RWPE2 (cell line): ENCODE results near the gene ZNF700.
"Not testable (repeated sequence)": the region's sequence is repeated elsewhere in the genome, so short reads cannot be mapped to it uniquely, and the experiment has no call there.

Experiments
- ATAC-seq: fragments of 200-7000 bp; cut with Tn5 transposase; 3 replicates; pipeline ENCODE4 v1.9.1; 2021; ENCODE audit warnings: low read depth
- DNase-seq: peaks from one replicate; pipeline ENCODE4 v3.0.0-alpha.2; 2020; ENCODE audit warnings: low spot score
- H3K27ac ChIP-seq: fragments of 450-650 bp; 2 replicates; pipeline ENCODE4 v1.5.1; 2017; ENCODE audit warnings: mild to moderate bottlenecking; ENCODE audit not compliant: poor library complexity, severe bottlenecking
- H3K27me3 ChIP-seq: fragments of 250-450 bp; sonication (Bioruptor Pico); 2 replicates; pipeline ENCODE4 v1.5.1; 2021; ENCODE audit warnings: mild to moderate bottlenecking, moderate library complexity; ENCODE audit not compliant: insufficient read depth, poor library complexity, severe bottlenecking
- H3K36me3 ChIP-seq: fragments of 250-450 bp; sonication (Bioruptor Pico); 2 replicates; pipeline ENCODE4 v1.5.1; 2020; ENCODE audit warnings: low read depth, mild to moderate bottlenecking, moderate library complexity
- H3K4me1 ChIP-seq: fragments of 250-450 bp; sonication (Bioruptor Pico); 2 replicates; pipeline ENCODE4 v1.5.1; 2021; ENCODE audit warnings: mild to moderate bottlenecking, moderate library complexity; ENCODE audit not compliant: insufficient read depth, poor library complexity, severe bottlenecking
- H3K4me3 ChIP-seq: fragments of 250-450 bp; sonication (Bioruptor Pico); 2 replicates; pipeline ENCODE4 v1.5.1; 2021; ENCODE audit warnings: mild to moderate bottlenecking, moderate library complexity; ENCODE audit not compliant: severe bottlenecking
- H3K9me3 ChIP-seq: fragments of 250-450 bp; sonication (Bioruptor Pico); 2 replicates; pipeline ENCODE4 v1.5.1; 2021; ENCODE audit warnings: mild to moderate bottlenecking, moderate library complexity; ENCODE audit not compliant: severe bottlenecking
- TF ChIP-seq, protein P1 (sequence below): fragments of 450-650 bp; IDR thresholded peaks from one replicate; pipeline ENCODE4 v1.5.1; 2017; ENCODE audit warnings: mild to moderate bottlenecking, moderate library complexity; ENCODE audit not compliant: poor library complexity, severe bottlenecking

Gene ZNF700

DNA sequence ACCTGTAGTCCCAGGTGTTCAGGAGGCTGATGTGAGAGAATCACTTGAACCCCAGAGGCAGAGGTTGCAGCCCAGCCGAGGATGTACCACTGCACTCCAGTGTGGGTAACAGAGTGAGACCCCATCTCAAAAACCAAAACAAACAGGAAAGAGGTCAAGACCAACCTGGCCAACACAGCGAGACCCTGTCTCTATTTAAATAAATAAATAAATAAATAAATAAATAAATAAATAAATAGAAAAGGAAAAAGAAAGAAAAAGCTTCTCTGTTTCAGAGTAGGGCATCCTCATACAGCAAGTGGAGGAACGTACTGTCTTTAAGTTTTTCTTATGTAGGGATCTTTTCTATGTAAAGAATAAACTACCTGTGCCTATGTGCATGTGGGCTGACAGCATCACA lies 2.3 kb downstream of the ZNF700 start:
- Histone ChIP-seq H3K27me3 (no peaks in the 10 kb centered on the region), H3K36me3 (peaks cover 37% of the 10 kb centered on the region), H3K4me1 (peaks cover 3% of the 10 kb centered on the region), H3K9me3 (peaks cover 2% of the 10 kb centered on the region), H3K4me3 (no peak overlapping the region), H3K27ac (no peak overlapping the region)
- DNase-seq = no peak
- ATAC-seq = no peak
- TF ChIP-seq, protein P1, sequence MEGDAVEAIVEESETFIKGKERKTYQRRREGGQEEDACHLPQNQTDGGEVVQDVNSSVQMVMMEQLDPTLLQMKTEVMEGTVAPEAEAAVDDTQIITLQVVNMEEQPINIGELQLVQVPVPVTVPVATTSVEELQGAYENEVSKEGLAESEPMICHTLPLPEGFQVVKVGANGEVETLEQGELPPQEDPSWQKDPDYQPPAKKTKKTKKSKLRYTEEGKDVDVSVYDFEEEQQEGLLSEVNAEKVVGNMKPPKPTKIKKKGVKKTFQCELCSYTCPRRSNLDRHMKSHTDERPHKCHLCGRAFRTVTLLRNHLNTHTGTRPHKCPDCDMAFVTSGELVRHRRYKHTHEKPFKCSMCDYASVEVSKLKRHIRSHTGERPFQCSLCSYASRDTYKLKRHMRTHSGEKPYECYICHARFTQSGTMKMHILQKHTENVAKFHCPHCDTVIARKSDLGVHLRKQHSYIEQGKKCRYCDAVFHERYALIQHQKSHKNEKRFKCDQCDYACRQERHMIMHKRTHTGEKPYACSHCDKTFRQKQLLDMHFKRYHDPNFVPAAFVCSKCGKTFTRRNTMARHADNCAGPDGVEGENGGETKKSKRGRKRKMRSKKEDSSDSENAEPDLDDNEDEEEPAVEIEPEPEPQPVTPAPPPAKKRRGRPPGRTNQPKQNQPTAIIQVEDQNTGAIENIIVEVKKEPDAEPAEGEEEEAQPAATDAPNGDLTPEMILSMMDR = no peak

DNA sequence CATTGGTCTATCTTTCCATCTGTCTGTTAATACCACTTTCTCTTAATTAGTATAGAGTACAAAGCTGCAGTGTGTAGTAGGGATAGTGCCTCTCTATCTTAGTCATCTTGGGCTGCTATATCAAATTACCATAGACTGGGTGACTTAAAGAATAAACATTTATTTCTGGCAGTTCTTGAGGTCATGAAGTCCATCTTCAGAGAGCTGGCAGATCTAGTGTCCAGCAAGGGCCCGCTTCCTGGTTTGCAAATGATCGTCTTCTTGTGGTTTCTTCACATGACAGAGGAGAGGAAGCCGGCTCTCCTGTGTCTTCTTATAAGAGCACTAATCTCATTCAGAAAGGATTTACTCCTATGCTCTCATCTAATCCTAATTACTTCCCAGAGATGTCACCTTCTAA lies 6.1 kb downstream of the ZNF700 start:
- H3K27ac ChIP-seq = no peak overlapping the region
- TF ChIP-seq, protein P1 = no peak
- no peak for ATAC-seq
- no peak overlapping the region for H3K4me3 ChIP-seq
- no peaks in the 10 kb centered on the region for H3K27me3 ChIP-seq
- H3K9me3 ChIP-seq = peaks cover 10% of the 10 kb centered on the region
- peaks cover 50% of the 10 kb centered on the region for H3K36me3 ChIP-seq
- DNase-seq = no peak
- peaks cover 3% of the 10 kb centered on the region for H3K4me1 ChIP-seq

DNA sequence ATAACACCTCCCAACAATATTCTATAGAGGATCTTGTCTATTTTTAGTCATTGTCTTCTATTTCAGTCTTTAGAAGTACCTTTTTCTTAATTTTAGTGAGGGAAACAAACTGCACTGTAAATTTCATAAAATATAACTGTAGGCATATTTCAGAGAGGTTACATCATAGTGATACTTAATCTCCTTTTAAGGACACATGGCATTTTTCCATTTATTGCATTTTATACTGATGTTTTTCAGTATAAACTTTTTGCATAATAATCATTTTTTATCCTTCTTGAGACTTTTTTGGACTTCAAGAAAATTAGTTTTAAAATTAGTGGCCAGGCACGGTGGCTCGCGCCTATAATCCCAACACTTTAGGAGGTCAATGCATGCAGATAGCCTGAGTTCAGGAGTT lies 6.6 kb downstream of the ZNF700 start:
- Histone ChIP-seq H3K36me3 (peaks cover 47% of the 10 kb centered on the region), H3K9me3 (peaks cover 10% of the 10 kb centered on the region)
- ATAC-seq = no peak

DNA sequence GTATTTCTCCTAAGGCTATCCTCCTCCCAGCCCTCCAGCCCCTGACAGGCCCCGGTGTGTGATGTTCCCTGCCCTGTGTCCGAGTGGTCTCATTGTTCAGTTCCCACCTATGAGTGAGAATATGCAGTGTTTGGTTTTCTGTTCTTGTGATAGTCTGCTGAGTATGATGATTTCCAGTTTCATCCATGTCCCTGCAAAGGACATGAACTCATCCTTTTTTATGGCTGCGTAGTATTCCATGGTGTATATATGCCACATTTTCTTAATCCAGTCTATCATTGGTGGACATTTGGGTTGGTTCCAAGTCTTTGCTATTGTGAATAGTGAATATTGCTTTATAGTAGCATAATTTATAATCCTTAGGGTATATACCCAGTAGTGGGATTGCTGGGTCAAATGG lies 10.9 kb downstream of the ZNF700 start:
- Histone ChIP-seq H3K36me3 (peaks cover 37% of the 10 kb centered on the region), H3K9me3 (peaks cover 17% of the 10 kb centered on the region)
- not testable (repeated sequence) for ATAC-seq, H3K4me1 ChIP-seq, H3K27me3 ChIP-seq, H3K4me3 ChIP-seq, H3K27ac ChIP-seq, DNase-seq

More for the DNA sequence above, 6.6 kb downstream of the ZNF700 start:
- TF ChIP-seq, protein P1 = no peak
- Histone ChIP-seq H3K27ac (no peak overlapping the region), H3K4me3 (no peak overlapping the region), H3K27me3 (no peaks in the 10 kb centered on the region), H3K4me1 (peaks cover 1% of the 10 kb centered on the region)
- no peak for DNase-seq

DNA sequence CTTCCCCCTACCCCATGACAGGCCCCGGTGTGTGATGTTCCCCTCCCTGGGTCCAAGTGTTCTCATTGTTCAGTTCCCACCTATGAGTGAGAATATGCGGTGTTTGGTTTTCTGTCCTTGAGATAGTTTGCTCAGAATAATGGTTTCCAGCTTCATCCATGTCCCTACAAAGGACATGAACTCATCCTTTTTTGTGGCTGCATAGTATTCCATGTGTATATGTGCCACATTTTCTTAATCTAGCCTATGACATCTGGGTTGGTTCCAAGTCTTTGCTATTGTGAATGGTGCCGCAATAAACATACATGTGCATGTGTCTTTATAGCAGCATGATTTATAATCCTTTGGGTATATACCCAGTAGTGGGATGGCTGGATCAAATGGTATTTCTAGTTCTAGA lies 13.5 kb downstream of the ZNF700 start:
- H3K36me3 ChIP-seq = peaks cover 40% of the 10 kb centered on the region
- not testable (repeated sequence) for DNase-seq

DNA sequence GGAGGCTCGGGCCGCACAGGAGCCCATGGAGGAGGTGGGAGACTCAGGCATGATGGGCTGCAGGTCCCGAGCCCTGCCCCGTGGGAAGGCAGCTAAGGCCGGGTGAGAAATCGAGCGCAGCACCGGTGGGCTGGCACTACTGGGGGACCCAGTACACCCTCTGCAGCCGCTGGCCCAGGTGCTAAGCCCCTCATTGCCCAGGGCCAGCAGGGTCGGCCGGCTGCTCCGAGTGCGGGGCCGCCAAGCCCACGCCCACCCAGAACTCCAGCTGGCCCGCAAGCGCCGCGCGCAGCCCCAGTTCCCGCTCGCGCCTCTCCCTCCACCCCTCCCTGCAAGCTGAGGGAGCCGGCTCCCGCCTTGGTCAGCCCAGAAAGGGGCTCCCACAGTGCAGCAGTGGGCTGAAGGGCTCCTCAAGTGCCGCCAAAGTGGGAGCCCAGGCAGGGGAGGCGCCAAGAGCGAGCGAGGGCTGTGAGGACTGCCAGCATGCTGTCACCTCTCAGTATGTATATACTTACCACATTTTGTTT lies 16.5 kb downstream of the ZNF700 start:
- Histone ChIP-seq H3K9me3 (peaks cover 39% of the 10 kb centered on the region), H3K36me3 (peaks cover 46% of the 10 kb centered on the region)
- H3K4me3 ChIP-seq, H3K27me3 ChIP-seq, H3K27ac ChIP-seq, H3K4me1 ChIP-seq, ATAC-seq, DNase-seq: not testable (repeated sequence)

More for the DNA sequence above, 13.5 kb downstream of the ZNF700 start:
- H3K9me3 ChIP-seq = peaks cover 32% of the 10 kb centered on the region
- not testable (repeated sequence) for H3K4me3 ChIP-seq, H3K27ac ChIP-seq, H3K4me1 ChIP-seq, ATAC-seq, H3K27me3 ChIP-seq
